Stomach (tissue), 4 donors: ENCODE measurements around the gene IP6K3.

Source experiments
- POLR2A ChIP-seq, 4 donors: fragments of 450-650 bp; IDR thresholded peaks; one replicate each; pipeline ENCODE4 v1.6.1; 2016; ENCODE audit warnings: antibody characterized with exemption in 4 of 4, control low read depth in 2 of 4, mild to moderate bottlenecking in 1 of 4, moderate library complexity in 1 of 4
- POLR2AphosphoS5 ChIP-seq, 3 donors: sonication (generic); formaldehyde crosslinking; IDR thresholded peaks; one replicate each; pipeline ENCODE4 v1.6.1; 2016; ENCODE audit warnings: antibody characterized with exemption in 3 of 3
- TF ChIP-seq, protein P1 (sequence below), 7 experiments: fragments of 450-650 bp in 4 of 7; fragments of 200-600 bp in 3 of 7; sonication (generic) in 3 of 7; IDR thresholded peaks; one replicate each; pipeline ENCODE4 v1.5.1; 2016 to 2019; ENCODE audit warnings: antibody characterized with exemption in 7 of 7, control low read depth in 2 of 7, mild to moderate bottlenecking in 1 of 7

DNA sequence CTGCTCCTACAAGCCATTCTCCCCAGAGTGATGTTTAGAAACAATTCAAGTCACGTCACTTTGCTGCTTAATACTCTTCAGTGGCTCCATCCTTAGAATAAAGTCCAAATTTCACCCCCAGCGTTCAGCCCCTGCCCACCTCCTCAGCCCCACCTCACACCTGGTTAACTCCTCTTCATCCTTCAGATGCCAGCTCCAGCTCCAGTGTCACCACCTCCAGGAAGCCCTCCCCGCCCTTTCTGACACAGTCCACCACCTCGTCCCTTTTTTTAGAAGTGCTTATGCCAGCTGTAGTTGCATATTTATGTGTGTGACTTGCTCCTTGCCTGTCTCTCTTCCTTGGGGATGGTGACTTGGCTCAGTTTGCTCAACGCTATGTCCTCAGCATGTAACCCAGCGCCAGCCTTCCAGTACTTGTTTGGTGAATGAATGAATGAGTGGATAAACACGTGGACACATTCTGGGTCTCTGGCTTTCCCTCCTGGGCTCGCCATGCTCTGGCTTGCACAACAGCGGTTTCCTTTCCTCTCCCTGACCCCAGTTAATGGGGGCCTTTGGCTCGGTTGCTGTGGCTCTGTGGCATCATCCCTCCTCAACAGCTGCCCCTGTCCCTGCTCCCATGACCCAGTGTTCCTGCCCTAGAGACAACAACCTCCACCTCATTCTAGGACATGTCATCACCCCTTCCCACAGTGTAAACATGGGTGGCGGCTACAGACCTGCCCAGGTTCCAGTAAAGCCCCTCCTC is 3.7 kb upstream of the IP6K3 start:
- TF ChIP-seq, protein P1, sequence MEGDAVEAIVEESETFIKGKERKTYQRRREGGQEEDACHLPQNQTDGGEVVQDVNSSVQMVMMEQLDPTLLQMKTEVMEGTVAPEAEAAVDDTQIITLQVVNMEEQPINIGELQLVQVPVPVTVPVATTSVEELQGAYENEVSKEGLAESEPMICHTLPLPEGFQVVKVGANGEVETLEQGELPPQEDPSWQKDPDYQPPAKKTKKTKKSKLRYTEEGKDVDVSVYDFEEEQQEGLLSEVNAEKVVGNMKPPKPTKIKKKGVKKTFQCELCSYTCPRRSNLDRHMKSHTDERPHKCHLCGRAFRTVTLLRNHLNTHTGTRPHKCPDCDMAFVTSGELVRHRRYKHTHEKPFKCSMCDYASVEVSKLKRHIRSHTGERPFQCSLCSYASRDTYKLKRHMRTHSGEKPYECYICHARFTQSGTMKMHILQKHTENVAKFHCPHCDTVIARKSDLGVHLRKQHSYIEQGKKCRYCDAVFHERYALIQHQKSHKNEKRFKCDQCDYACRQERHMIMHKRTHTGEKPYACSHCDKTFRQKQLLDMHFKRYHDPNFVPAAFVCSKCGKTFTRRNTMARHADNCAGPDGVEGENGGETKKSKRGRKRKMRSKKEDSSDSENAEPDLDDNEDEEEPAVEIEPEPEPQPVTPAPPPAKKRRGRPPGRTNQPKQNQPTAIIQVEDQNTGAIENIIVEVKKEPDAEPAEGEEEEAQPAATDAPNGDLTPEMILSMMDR (IDR thresholded peaks at IDR 0.05), result no peak
- no peak for TF ChIP-seq POLR2A (IDR thresholded peaks at IDR 0.05)
- TF ChIP-seq POLR2AphosphoS5 (IDR thresholded peaks at IDR 0.05), result peak in 1 of 3 donors; percentile 15
